Breast epithelium (tissue), 4 donors: ENCODE measurements around the gene MAP2K6. TPM values are rescaled to one million over a fixed set of nuclear protein-coding genes. Genes with fewer than 3 reads are reported as not detected.
A peak's percentile ranks its signal among the peaks of the same experiment; 100 is the strongest.

Experiments used
- DNase-seq, 2 donors: peaks; one replicate each; pipeline ENCODE4 v3.0.0-alpha.2; 2019; ENCODE audit warnings: low spot score in 2 of 2
- H3K27ac ChIP-seq, 2 donors: fragments of 200-600 bp; sonication (generic) in 1 of 2; one replicate each; pipeline ENCODE4 v1.5.1; 2016 to 2019; ENCODE audit warnings: mild to moderate bottlenecking in 1 of 2
- H3K27me3 ChIP-seq, 2 donors: fragments of 200-600 bp; sonication (generic) in 1 of 2; one replicate each; pipeline versions ENCODE4 v1.5.1 to v1.6.0; 2017 to 2019; ENCODE audit warnings: control low read depth in 1 of 2, mild to moderate bottlenecking in 1 of 2
- H3K36me3 ChIP-seq: fragments of 200-600 bp; one replicate; pipeline ENCODE4 v1.5.1; 2019
- H3K4me1 ChIP-seq, 2 donors: fragments of 200-600 bp; sonication (generic); one replicate each; pipeline ENCODE4 v1.5.1; 2016 to 2019; ENCODE audit warnings: control low read depth in 1 of 2
- H3K4me3 ChIP-seq, 3 donors: fragments of 200-600 bp; sonication (generic); 1 replicate in 2 of 3; 2 replicates in 1 of 3; pipeline ENCODE4 v1.5.1; 2016 to 2019; ENCODE audit warnings: mild to moderate bottlenecking in 3 of 3, moderate library complexity in 2 of 3
- H3K9me3 ChIP-seq, 2 donors: fragments of 200-600 bp; sonication (generic) in 1 of 2; one replicate each; pipeline ENCODE4 v1.5.1; 2016 to 2019; ENCODE audit warnings: control low read depth in 1 of 2
- CTCF ChIP-seq, 3 donors: fragments of 450-650 bp; IDR thresholded peaks; one replicate each; pipeline ENCODE4 v1.5.1; 2016 to 2017; ENCODE audit warnings: antibody characterized with exemption in 3 of 3, mild to moderate bottlenecking in 3 of 3, moderate library complexity in 3 of 3
- POLR2A ChIP-seq: fragments of 450-650 bp; IDR thresholded peaks from one replicate; pipeline ENCODE4 v1.6.1; 2016; ENCODE audit warnings: antibody characterized with exemption, mild to moderate bottlenecking, moderate library complexity
- POLR2AphosphoS5 ChIP-seq, 3 donors: sonication (generic); formaldehyde crosslinking; IDR thresholded peaks; one replicate each; pipeline ENCODE4 v1.6.1; 2017; ENCODE audit warnings: antibody characterized with exemption in 3 of 3
- intact Hi-C: fragments of 100-400 bp; cut with DNase I; formaldehyde crosslinking; loops from one replicate; pipeline ENCODE4 v1.15.1; 2023; ENCODE audit warnings: low total_unique reads
- total RNA-seq, 3 donors: library from RNA; depleted of rRNA; stranded (reverse); fragments of >200 nt; gene quantifications; one replicate each; pipeline ENCODE4 v1.1.0, GENCODE V29; 2016

The MAP2K6 gene
- total RNA-seq, 3 donors from 2014 or later: 10.9 to 54.9 (median 16.7) TPM

- no peaks in the 10 kb centered on the region for H3K4me1 ChIP-seq
- peak overlapping the region; percentile 0 to 35 for H3K27ac ChIP-seq
- no peak for TF ChIP-seq POLR2AphosphoS5 (IDR thresholded peaks at IDR 0.05)
- TF ChIP-seq POLR2A: no peak
- TF ChIP-seq CTCF (IDR thresholded peaks at IDR 0.05): no peak
- H3K36me3 ChIP-seq: no peaks in the 10 kb centered on the region
- H3K27me3 ChIP-seq: no peaks in the 10 kb centered on the region
- peak overlapping the region in 1 of 3 donors; percentile 21 for H3K4me3 ChIP-seq
- no peaks in the 10 kb centered on the region for H3K9me3 ChIP-seq
- intact Hi-C loops: no loop called here
- DNase-seq: no peak
Observed at GRCh38 chr17:69430488-69430887, 16.0 kb downstream of the MAP2K6 start.

GRCh38 chr17:69431835-69432234 lies 17.3 kb downstream of the MAP2K6 start:
- no peak for TF ChIP-seq CTCF (IDR thresholded peaks at IDR 0.05)
- no peak for TF ChIP-seq POLR2AphosphoS5 (IDR thresholded peaks at IDR 0.05)
- TF ChIP-seq POLR2A: no peak
- Histone ChIP-seq H3K4me3 (no peak overlapping the region), H3K27ac (no peak overlapping the region), H3K27me3 (no peaks in the 10 kb centered on the region), H3K9me3 (no peaks in the 10 kb centered on the region), H3K4me1 (no peaks in the 10 kb centered on the region), H3K36me3 (no peaks in the 10 kb centered on the region)
- intact Hi-C loops: no loop called here
- DNase-seq: no peak

GRCh38 chr17:69433093-69433492 lies 18.6 kb downstream of the MAP2K6 start:
- intact Hi-C loops: no loop called here
- DNase-seq: no peak
- Histone ChIP-seq H3K27me3 (no peaks in the 10 kb centered on the region), H3K27ac (no peak overlapping the region), H3K4me1 (no peaks in the 10 kb centered on the region), H3K9me3 (no peaks in the 10 kb centered on the region), H3K36me3 (no peaks in the 10 kb centered on the region), H3K4me3 (no peak overlapping the region)
- TF ChIP-seq POLR2A: no peak
- TF ChIP-seq POLR2AphosphoS5 (IDR thresholded peaks at IDR 0.05): no peak
- TF ChIP-seq CTCF (IDR thresholded peaks at IDR 0.05): no peak

GRCh38 chr17:69434164-69434579 lies 19.7 kb downstream of the MAP2K6 start:
- Histone ChIP-seq H3K27ac (no peak overlapping the region), H3K4me3 (no peak overlapping the region), H3K27me3 (no peaks in the 10 kb centered on the region), H3K4me1 (no peaks in the 10 kb centered on the region), H3K36me3 (no peaks in the 10 kb centered on the region), H3K9me3 (no peaks in the 10 kb centered on the region)
- intact Hi-C loops: no loop called here
- no peak for TF ChIP-seq CTCF (IDR thresholded peaks at IDR 0.05)
- DNase-seq: no peak

- H3K27ac ChIP-seq: no peak overlapping the region
- TF ChIP-seq POLR2A (no peak), POLR2AphosphoS5 (IDR thresholded peaks at IDR 0.05) (no peak), CTCF (IDR thresholded peaks at IDR 0.05) (no peak)
- H3K4me3 ChIP-seq: no peak overlapping the region
- no peaks in the 10 kb centered on the region for H3K27me3 ChIP-seq
- intact Hi-C loops: no loop called here
- no peaks in the 10 kb centered on the region for H3K36me3 ChIP-seq
- H3K4me1 ChIP-seq: no peaks in the 10 kb centered on the region
- no peaks in the 10 kb centered on the region for H3K9me3 ChIP-seq
- DNase-seq: no peak
Observed at GRCh38 chr17:69435971-69436696, 21.6 kb downstream of the MAP2K6 start.
